Measurements from ENCODE around the gene TIMP4. TPM values are rescaled to one million over a fixed set of nuclear protein-coding genes. Genes with fewer than 3 reads are reported as not detected.

The TIMP4 gene
- total RNA-seq, 1 donor from 2014 or later, result 6.7 TPM

DNA sequence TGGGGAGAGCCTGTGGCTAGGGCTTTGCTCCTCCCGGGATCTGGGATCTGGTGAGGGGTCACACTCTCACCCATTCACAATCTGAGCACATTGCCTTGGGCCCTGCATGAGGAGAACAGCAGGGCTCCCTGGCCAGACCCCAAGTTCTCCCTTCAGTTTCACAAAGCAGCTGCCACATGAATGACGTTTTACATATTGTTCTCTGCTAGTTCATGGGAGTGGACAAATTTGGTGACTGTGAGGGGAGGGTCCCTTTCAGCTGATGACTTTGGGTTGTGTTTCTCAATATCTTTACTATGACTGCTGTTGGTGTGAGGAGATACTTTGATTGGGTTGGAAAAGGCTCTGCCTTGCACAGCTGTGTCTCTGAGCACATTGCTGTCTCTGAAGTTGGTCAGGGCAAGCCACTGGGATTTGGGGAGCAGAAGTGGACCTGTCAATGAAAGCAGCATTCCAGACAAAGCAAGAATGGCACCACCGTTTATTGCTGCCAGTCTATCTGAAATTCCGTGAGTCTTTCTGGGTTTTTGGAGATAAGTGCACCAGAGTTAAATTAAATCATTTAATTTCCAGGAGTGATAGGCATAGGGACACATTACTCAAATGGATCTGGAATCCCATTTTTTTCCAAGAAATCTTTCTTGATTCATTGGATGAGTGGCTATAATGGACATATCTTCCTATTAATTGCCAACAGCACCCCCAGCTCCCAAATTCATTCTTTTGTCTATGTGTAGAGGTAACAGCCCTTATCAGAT lies 10.3 kb downstream of the TIMP4 start:
- no peak for DNase-seq (ENCODE audit: low spot score)

DNA sequence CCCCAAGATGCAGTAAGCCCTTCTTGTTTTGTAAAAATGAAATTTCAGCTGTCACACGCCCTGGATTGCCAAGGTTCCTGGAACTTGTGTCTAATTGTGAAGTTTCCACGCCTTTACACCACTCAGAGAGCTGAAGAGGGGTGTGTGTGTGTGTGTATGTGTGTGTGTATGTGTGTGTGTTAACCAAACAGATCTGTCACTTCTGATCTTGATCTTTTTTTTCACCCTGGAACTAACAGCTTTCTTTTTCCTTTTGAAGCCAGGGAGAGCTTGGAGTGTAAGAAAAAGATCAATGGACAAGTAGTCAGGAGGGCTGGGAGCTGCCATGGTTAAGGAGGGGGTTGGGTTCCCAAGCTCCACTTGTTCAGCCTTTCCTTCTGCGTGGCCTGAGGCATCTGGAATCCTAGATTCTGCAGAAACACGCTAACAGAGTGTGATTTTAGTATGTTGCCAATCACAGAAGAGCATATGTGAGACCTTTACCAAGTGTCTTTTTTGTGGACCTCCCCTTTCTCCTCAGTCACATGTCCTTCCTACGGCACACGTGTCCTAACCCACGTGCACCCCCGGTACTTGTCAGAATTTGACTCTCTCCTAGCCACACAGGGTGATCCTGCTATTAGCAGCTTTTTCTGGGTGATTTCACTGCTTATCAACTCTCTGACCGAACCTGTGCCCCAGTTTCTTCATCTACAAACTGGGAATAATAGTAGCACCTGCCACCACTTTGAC lies 11.5 kb downstream of the TIMP4 start:
- no peak for DNase-seq (ENCODE audit: low spot score)

DNA sequence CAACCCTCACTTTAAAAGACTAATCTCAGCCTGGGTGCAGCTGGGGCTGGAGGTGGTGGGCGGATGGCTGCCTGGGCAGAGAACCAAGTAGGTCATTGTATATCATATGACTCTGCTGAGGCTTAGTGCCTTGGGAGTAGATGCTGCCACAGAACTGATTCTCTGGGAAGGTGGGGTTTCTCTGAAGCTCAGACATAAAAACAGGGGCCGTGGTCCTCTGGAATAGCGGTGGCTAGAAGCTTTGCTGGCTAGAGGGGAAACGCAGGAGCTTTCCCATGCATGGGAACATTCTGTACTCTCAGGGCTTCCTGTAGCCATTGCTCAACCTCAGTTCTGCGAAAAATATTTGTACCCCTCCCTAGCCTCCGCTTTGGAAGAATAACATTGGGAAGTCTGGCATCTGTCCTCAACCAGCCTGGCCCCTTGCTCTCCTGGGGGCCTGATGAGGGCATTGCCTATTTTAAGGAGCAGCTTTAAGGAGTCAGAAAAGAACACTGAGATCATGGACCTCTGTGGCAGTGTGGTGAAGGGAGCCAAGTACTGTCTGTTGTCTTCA lies 14.7 kb downstream of the TIMP4 start:
- peak; percentile 70 for DNase-seq (ENCODE audit: low spot score)

DNA sequence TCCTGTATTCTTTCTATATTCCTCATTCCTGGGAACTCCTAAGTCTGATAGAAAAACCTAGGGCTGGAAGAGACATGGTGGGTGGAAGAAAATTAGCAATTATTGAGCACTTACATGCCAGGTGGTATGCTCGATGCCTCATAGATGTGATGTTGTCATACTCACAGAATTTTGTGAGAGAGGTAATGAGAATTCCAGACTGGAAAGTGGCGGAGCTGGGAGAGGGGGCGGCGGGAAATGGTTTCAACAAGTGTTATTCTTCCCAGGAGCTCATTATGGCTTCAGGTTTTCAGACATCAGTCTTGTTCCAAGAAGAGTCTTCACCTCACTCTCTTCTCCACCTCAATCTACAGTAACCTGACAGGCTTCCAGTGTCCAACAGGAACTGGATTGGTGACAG lies 16.2 kb downstream of the TIMP4 start:
- DNase-seq (ENCODE audit: low spot score), result no peak

DNA sequence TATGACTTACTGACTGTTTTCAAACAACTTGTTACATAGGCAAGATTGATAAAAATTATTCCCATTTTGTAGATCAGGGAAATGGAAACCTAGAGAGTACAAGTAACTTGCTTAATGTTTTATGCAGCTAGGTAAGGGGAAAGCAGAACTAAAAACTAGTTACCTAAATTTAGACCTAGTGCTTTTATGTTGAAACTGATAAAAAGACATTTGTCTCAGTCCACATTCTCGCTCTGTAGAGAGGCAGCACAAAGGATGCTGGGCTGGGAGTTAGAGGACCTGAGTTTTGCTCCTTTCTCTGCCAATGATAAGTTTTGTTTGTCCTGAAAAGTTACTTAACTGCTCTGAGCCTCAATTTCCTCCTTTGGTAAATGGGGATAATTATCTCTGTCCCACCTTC lies 17.4 kb downstream of the TIMP4 start:
- DNase-seq (ENCODE audit: low spot score), result no peak

DNA sequence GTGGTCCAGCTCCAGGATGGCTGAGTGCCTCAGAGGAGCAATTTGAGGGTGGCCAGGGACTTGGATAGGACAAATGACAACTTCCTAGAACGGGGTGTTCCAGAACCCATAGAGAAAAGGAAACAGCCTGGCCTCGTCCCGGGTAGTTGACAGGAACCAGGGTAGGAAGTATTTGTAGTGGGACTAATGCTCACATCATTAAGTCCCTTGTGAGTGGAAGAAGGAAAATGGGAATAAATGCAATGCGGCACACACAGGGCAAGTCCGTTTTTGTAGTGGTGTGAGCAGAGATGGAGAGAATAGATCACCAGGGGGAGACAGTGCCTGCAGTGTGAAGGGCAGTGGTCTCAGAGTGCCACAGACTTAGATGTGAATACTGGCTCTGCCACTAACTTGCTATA lies 19.6 kb downstream of the TIMP4 start:
- DNase-seq (ENCODE audit: low spot score), result peak; percentile 56

DNA sequence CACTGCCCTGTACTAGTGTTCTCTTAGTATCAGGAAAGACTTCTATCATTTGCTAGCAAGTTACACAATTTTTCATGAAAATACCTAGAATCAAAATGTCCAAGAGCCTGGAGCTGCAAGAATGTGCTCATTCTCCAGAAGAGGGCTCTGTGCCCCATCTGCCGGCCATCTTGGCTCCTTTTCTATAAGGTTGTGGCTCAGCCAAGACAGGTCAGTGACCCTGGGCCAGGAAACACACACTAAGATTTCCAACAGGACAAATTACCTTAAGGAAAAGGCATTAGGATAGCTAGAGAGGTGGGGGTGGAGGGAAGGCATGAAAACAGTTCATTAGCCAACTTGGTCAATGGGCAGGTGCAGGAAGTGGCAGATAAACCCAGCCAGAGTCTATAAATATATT lies 20.7 kb downstream of the TIMP4 start:
- no peak for DNase-seq (ENCODE audit: low spot score)

DNA sequence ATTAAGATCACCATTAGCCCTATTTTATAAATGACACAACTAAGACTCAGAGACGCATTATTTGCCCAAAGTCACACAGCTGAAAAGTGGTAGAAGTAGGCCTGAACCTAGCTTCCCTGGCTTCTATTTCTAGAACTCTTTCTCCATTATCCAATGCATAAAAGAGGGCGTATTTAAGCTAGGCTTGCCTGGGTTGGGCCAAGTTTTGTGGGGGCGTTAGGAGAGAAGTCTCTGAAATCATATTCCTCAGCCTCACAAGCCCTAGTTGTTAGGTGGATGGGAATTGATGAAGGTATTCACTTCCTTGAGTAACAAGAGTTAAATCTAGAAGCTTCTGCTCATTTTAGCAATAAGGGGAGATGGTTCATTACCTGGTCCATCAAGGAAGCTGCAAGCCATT lies 22.3 kb downstream of the TIMP4 start:
- DNase-seq (ENCODE audit: low spot score), result no peak

DNA sequence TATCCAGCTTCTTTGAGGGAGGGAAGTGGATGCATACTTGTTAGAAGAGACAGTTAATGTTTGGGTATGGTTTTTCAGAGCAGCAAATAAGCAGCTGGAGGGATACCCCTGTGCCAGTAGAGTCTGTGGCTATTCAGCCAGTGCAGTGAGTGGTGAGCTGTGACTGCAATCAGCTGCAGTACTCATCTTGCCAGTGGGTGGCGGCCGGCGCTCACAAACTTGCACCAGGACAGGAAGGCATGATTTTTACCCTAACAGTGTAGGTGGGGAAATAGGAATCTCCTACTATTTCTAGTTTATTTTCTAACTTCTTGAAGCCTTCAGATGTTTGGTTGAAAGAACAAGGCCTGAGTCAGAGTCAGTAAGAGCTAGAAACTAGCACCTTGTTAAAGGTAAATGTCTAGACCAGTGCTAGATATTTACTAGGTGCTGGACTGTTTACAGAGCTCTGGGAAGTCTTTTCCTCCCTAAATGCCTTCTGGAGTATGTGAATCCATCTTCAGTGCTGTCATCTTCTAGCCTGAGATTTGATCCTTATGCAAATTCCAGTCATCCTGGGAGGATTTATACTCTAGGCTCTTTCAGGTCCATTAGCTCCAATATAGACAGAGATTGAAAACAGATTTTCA lies 23.6 kb downstream of the TIMP4 start:
- DNase-seq (ENCODE audit: low spot score), result peak; percentile 54

DNA sequence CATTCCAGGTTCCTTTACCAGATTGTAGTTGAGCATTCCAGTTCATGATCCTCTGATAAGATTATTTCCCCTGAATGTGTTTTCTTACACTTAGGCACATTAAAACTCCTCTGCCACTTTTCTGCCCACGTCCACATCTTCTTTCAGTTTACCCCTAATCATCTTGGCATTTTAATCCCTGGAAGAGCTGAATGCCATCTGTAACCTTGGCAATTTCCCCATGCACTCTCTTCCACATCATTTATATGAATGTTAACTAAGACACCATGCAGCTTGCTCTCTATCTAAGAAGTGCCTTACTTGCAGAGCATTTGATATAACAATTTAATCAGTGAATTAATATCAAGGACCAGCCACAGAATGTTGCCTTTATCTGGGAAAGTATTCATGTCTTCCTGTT lies 25.8 kb downstream of the TIMP4 start:
- no peak for DNase-seq (ENCODE audit: low spot score)

DNA sequence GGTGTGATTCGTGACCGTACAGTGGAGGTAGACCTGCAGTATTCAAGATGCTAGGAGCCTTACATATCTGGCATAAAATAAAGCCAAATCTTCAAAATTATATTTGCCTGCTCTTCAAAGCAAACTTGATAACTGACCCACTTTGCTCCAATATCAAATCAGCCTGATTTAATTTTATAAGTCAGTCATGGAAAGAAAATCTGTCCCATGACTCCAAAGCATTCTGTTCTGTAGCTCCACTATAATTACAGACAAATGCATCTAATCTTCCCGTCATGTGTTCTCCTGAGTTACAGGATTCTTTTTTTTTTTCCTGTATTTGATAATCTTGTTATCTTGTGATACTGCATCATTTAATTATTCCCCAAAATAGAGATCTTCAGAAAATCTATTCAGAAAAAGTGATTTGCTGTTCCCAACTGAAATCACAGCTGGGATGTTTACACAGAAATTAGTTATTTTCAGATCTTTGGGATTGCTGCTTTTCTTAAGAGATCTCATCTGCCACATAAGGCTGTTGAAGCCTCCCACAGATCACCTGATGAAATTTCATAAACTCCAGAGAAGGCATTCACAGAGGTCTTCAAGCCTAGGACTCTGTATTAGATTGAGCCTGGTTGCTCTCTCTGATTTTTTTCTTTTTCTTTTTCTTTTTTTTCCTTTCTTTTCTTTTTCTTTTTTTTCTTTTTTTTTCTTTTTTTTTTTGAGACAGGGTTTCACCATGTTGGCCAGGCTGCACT lies 27.2 kb downstream of the TIMP4 start:
- no peak for DNase-seq (ENCODE audit: low spot score)

DNA sequence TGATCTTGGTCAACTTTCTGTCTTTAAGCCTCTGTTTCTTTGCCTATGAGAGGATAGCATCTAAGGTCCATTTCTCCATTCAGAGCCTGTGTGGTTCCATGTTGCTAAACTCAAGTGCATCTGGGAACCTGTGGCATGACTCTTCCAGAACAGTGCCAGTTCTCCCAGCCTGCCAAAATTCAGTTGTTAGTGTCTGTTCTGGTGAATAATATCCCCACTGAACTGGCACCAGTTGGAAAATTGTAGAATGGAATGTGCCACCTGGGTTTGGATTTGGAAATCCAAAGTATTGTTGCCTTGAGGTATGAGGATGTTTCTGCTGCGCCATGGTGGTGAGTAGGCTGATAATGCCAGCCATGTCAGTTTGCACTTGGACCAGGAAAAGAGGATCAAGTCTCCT lies 31.3 kb downstream of the TIMP4 start:
- DNase-seq (ENCODE audit: low spot score), result no peak

DNA sequence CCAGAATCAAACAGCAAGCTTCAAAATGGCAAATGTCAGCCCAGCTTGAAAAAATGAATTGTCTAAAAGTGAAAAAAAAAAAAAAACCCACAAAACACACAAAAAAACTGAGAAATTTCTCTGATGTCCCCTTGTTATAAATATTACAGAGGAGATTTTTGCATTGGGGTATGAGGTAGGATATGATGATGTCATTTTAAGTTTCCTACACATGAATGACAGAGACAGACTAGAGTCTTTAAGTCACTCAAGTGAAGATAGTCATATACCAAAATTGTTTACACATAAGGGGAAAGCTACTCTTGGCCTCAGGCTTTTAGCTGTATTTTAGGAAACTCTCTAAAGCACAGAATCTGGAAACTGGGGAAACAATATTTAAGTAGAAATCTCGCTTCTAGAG lies 32.9 kb downstream of the TIMP4 start:
- DNase-seq (ENCODE audit: low spot score), result no peak

DNA sequence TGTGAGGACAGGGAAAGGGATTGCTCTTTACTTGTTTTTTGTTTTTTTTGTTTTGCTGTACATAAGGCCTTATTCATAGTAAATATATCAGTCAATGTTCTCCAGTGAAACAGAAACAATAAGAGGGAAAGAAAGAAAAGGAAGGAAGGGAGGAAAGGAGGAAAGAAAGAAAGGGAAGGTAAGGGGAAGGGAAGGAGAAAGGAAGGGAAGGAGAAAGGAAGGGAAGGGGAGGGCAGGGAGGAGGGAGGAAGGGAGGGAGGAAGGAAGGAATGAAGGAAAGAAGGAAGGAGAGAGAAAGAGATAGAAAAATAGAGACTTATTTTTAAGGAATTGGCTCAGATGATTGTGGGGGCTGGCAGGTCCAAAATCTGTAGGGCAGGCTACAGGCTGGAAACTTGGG lies 37.2 kb downstream of the TIMP4 start:
- DNase-seq (ENCODE audit: low spot score), result no peak

DNA sequence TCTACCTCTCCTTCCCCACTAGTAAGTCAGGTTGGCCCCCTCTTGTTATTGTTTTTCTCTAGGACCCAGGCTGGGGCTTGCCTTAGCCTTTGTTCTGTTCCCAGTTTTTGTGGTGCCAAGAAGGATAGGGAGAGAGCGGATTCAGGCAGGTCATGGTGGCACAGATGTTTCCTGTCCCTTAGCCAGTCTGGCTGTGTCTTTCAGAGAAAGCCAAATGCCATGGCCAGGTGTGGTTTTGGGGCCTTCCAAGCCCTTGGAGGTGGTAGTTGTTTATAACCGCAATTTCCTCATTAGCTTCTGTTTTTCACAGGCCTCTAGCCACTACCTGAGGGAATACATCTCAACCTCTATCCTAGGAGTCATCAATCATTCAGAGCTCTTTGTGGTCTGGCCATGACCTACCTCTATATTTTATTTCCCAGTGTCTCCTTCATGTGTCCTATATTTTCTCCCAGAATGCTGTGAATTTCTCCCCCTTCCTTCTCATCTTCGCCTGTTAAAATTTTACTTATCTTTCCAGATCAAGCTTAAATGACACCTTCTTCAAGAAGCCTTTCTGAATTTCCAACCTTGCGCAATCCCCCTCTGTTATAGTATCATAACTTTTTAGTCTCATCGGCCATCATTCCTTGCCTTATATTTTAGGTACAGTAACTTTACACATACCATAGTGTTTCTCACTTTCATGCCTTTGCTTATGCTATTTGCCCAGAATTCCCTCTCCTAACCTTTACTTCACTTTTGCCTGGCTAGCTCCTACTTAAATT lies 38.2 kb downstream of the TIMP4 start:
- DNase-seq (ENCODE audit: low spot score), result no peak

DNA sequence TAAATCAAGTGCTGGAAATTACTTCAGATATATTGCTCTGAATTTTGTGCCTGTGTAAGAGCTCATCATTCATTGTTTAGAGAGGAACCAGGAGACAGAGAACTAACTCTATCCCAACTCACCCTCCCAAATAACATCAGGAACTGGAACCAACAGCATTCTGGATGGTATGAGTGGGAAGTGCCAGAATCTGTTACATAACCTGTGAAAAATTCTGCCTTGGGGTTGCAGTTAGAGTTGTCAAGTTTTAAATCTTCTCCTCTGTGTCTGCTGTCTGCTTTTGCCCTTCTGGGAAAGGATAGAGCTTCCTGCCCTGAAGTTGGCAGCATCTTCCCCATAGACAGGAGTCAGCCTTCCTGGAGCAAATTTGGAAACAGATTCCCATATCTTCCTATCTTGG lies 41.2 kb downstream of the TIMP4 start:
- DNase-seq (ENCODE audit: low spot score), result no peak

DNA sequence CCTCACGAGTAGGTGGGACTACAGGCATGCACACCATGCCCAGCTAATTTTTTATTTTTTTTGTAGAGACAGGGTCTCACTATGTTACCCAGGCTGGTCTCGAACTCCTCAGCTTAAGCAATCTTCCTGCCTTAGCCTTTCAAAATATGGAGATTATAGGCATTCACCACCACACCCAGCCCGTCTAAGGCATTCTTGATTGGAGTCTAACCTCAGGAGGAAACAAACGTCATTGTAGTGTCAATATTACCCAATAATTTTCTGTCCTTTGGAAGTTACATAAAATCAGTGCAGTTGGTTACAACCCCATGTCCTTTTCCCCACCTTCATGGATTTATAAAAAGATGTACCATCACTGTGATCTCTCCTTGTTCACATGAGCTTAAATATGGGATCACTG lies 41.8 kb downstream of the TIMP4 start:
- DNase-seq (ENCODE audit: low spot score), result no peak

DNA sequence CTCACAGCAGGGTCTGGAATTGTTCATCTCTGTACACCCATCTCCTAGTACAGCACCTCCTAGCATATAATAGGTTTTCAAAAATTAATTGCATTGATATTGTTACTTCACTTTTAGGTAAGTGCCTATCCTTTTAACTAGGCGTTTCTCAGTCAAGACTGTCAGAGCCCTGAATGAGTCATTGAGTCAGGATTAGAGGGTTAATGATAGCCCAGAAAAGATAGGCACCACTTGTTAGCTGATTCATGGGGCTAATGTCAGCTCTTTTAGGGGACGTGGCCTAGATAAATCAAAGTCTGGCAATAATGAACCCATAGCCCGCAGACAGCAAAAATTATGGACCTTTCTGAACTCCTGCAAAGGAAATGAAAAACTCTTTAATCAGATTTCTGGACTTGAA lies 42.9 kb downstream of the TIMP4 start:
- no peak for DNase-seq (ENCODE audit: low spot score)

DNA sequence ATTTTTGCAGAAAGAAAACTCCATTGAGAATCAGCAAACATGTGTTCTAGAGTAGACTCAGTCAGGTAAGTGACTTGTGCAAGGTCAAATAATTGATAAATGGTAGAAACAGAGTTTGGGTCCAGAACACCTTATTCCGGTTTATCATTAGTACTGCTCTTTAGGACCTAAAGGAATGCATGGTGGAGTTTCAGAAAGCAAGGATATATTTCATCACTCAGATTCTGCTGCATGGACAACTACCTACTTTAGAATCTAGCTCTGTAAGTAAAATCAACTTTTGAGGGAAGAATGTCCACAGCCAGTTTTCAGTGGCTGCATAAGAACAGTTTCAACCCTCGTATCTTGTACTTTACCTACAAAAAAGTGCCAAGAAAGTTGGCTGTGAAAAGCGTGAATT lies 43.6 kb downstream of the TIMP4 start:
- DNase-seq (ENCODE audit: low spot score), result no peak

DNA sequence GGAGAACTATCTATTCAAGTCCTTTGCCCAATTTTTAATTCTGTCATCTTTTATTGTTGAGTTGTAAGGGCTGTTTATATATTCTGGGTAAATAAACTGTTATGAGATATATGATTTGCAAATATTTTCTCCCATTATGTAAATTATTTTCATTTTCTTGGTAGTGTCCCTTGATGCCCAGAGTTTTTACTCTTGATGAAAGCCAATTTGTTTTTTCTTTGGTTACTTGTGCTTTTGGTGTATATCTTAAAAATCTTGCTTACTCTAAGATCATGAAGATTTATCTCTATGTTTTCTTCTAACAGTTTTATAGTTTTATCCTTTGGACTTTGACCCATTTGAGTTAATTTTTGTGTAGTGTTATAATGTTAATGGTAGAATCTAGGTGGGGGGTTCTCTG lies 44.5 kb downstream of the TIMP4 start:
- DNase-seq (ENCODE audit: low spot score), result no peak

DNA sequence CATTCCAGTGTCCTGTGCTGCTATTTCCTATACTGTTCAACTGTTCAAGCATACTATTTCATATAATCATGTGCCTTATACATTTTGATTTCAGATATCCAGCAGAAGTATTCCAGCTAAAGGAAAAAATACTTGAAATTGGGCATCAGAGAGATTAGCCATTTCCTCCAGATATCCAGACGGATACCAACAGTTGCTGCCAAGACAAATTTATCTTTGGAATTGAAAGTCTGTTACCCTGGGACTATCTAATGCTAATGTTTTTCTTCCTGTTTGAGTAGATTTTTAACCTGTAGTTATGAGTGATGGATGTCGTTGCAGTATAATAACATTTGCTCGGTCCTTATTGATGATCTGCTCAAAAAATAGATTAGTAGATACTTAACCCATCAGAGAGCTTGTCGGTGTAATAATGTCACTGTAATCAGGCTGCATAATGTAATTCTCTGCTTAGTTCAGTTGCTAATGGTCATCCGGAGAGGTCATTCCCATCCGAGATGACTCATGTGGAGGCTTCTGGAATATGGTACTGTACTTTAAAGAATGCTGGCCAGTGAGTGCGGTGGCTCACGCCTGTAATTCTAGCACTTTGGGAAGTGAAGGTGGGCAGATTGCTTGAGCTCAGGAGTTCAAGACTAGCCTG lies 51.5 kb downstream of the TIMP4 start:
- no peak for DNase-seq (ENCODE audit: low spot score)

All from umbilical cord (tissue), 2 donors.